Measurements from ENCODE around the gene ASPG.

DNA sequence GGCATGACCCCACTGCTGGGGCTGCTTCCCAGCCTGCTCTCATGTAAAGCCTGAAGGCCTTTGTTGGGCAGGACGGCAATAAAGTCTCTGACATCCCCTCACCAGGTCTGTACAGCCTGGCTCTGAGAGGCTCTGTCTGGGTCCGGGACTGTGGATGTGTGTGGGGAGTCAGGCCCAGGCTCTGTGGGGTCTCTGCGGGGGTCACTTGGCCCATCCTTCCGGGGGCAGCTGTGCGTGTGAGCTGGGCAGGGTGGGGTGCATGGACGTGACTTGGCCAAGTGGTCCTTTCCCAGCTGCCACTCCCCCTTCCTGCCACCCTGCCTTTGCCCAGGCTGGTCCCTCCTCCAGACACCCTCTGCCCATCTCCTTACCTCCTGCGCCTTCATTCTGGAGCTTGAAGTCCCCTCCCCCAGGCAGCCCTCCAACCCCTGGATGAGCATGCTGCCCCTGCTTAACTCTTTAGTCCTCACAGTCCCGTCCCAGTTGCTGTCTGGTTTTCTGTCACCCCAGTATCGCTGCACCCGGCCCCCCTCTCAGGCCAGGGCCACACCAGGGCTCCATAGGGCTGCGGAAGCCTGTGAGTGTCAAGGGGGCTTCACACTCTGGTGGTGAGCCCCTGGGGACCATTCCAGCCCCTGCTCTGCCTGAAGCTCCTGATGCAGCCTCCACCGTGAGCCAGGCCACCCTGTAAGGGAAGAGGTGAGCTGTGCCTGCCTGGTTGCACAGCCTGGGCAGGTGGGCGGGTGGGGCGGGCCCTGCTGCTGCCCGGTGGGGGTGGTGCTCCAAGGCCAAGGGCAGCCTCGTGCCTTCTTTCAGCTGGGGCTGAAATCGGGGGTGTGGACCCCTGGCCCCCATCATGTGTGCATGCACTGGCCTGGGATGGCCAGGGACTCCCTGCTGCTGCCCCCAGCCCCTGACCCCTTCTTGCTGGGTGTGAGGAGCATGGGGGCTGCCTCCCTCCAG, 27.4 kb downstream of the ASPG start:
- TF ChIP-seq, protein P1, sequence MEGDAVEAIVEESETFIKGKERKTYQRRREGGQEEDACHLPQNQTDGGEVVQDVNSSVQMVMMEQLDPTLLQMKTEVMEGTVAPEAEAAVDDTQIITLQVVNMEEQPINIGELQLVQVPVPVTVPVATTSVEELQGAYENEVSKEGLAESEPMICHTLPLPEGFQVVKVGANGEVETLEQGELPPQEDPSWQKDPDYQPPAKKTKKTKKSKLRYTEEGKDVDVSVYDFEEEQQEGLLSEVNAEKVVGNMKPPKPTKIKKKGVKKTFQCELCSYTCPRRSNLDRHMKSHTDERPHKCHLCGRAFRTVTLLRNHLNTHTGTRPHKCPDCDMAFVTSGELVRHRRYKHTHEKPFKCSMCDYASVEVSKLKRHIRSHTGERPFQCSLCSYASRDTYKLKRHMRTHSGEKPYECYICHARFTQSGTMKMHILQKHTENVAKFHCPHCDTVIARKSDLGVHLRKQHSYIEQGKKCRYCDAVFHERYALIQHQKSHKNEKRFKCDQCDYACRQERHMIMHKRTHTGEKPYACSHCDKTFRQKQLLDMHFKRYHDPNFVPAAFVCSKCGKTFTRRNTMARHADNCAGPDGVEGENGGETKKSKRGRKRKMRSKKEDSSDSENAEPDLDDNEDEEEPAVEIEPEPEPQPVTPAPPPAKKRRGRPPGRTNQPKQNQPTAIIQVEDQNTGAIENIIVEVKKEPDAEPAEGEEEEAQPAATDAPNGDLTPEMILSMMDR (IDR thresholded peaks at IDR 0.05) = no peak
- TF ChIP-seq EZH2 (IDR thresholded peaks at IDR 0.05) = no peak

Measured in neural progenitor cell (in vitro differentiated cells).